ENCODE data around the gene MOB3C.

- no peak for TF ChIP-seq CTCF (conservative IDR thresholded peaks at IDR 0.05; ENCODE audit: low read depth, low read length)
- TF ChIP-seq EZH2 (IDR thresholded peaks at IDR 0.05; ENCODE audit: low read length, unreplicated experiment), result no peak
- no peak for TF ChIP-seq EZH2phosphoT487 (IDR thresholded peaks at IDR 0.05; ENCODE audit: borderline replicate concordance, low read length)
Measured at GRCh38 chr1:46638921-46639320, 22.3 kb upstream of the MOB3C start.
